Activated CD8-positive, alpha-beta T cell treated with anti-CD3 and anti-CD28 coated beads for 36 hours (primary cell): ENCODE data around the gene KRTAP1-1. TPM values are rescaled to one million over a fixed set of nuclear protein-coding genes. Genes with fewer than 3 reads are reported as not detected.

Experiments used
- ATAC-seq: fragments of 200-7000 bp; cut with Tn5 transposase; one replicate; pipeline ENCODE4 v1.10.0; 2021; ENCODE audit warnings: mild to moderate bottlenecking, moderate library complexity
- CTCF ChIA-PET: fragments of 350-600 bp; sonication (Branson Sonifier 250); formaldehyde crosslinking; loops from one replicate; lab custom pipeline; 2021; ENCODE audit warnings: antibody characterized with exemption; lab: Charles Lee
- POLR2A ChIA-PET: fragments of 350-600 bp; sonication (Branson Sonifier 250); formaldehyde crosslinking; loops from one replicate; lab custom pipeline; 2021; ENCODE audit warnings: antibody characterized with exemption; lab: Charles Lee
- DNase-seq: peaks from one replicate; pipeline ENCODE4 v3.0.0-alpha.2; 2020
- H3K27ac Mint-ChIP-seq: one replicate; pipeline ENCODE4 v1.8.0; 2021; ENCODE audit warnings: mild to moderate bottlenecking, mixed read lengths
- H3K27me3 Mint-ChIP-seq: one replicate; pipeline ENCODE4 v1.8.0; 2021; ENCODE audit warnings: mixed read lengths
- H3K36me3 Mint-ChIP-seq: one replicate; pipeline ENCODE4 v1.8.0; 2021; ENCODE audit warnings: low read depth, mixed read lengths
- H3K4me1 Mint-ChIP-seq: one replicate; pipeline ENCODE4 v1.8.0; 2021; ENCODE audit warnings: low read depth, mixed read lengths
- H3K4me3 Mint-ChIP-seq: one replicate; pipeline ENCODE4 v1.8.0; 2021; ENCODE audit warnings: mild to moderate bottlenecking, moderate library complexity, mixed read lengths
- H3K9me3 Mint-ChIP-seq: one replicate; pipeline ENCODE4 v1.8.0; 2021; ENCODE audit warnings: mixed read lengths
- intact Hi-C: fragments of 100-400 bp; cut with micrococcal nuclease; formaldehyde crosslinking; loops from one replicate; pipeline ENCODE4 v1.10.0; 2022
- total RNA-seq, 2 experiments: library from RNA; stranded (reverse); gene quantifications; one replicate each; pipeline ENCODE4 v1.2.3, GENCODE V29; 2021
- TF ChIP-seq, protein P1 (sequence below): fragments of 200-600 bp; IDR thresholded peaks from one replicate; pipeline ENCODE4 v1.8.0; 2022; ENCODE audit warnings: antibody characterized with exemption, mild to moderate bottlenecking

The KRTAP1-1 gene
- total RNA-seq, 2 experiments from 2014 or later = not detected

DNA sequence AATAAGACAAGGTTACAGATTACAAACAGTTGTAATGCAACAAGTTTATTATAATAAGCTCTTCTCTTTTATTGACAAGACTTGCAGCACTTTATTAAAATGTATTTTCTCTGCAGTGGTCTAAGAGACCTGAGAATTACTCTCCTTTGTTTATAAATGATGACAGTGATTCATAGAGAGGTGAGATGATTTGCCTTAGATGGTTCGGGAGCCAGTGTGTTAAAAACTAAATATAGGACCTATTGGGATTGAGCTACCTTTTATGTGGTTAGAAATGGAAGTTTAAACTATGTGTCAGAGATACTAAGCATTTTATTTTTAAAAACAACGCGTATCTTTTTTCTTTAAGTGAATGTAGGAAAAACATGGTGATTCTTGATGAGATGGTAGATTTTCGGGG is 44.4 kb downstream of the KRTAP1-1 start:
- H3K4me1 Mint-ChIP-seq = no peaks in the 10 kb centered on the region
- intact Hi-C loops = no loop called here
- no peak for DNase-seq
- no peak overlapping the region for H3K27ac Mint-ChIP-seq
- CTCF ChIA-PET = interaction anchor here (1.6 kb wide), 1 partner anchor 10 kb away, joined by 5 read pairs; no protein-coding TSS in a partner anchor
- H3K36me3 Mint-ChIP-seq = no peaks in the 10 kb centered on the region
- ATAC-seq = no peak
- TF ChIP-seq, protein P1, sequence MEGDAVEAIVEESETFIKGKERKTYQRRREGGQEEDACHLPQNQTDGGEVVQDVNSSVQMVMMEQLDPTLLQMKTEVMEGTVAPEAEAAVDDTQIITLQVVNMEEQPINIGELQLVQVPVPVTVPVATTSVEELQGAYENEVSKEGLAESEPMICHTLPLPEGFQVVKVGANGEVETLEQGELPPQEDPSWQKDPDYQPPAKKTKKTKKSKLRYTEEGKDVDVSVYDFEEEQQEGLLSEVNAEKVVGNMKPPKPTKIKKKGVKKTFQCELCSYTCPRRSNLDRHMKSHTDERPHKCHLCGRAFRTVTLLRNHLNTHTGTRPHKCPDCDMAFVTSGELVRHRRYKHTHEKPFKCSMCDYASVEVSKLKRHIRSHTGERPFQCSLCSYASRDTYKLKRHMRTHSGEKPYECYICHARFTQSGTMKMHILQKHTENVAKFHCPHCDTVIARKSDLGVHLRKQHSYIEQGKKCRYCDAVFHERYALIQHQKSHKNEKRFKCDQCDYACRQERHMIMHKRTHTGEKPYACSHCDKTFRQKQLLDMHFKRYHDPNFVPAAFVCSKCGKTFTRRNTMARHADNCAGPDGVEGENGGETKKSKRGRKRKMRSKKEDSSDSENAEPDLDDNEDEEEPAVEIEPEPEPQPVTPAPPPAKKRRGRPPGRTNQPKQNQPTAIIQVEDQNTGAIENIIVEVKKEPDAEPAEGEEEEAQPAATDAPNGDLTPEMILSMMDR = no peak
- no peaks in the 10 kb centered on the region for H3K9me3 Mint-ChIP-seq
- H3K4me3 Mint-ChIP-seq = no peak overlapping the region
- POLR2A ChIA-PET = no interaction called here
- peaks cover 30% of the 10 kb centered on the region for H3K27me3 Mint-ChIP-seq

DNA sequence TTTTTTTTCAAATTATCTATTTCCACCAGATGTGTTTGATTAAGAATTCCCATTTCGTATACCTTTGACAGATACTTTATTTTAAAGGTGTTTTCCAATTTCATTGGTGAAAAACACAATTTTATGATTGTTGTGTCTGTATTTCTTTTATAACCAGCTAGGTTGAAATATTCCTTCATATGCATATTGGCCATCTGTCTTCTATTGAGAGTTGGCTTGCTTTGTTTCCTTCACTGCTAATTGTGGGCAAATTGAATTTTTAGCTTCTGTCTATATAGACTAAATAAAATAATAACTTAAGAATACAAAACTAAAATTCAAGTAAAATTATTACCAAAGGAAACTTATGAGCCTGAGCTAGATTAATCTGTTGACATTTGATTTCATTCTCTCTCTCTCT is 46.1 kb downstream of the KRTAP1-1 start:
- H3K27me3 Mint-ChIP-seq = peaks cover 32% of the 10 kb centered on the region
- intact Hi-C loops = no loop called here
- POLR2A ChIA-PET = no interaction called here

DNA sequence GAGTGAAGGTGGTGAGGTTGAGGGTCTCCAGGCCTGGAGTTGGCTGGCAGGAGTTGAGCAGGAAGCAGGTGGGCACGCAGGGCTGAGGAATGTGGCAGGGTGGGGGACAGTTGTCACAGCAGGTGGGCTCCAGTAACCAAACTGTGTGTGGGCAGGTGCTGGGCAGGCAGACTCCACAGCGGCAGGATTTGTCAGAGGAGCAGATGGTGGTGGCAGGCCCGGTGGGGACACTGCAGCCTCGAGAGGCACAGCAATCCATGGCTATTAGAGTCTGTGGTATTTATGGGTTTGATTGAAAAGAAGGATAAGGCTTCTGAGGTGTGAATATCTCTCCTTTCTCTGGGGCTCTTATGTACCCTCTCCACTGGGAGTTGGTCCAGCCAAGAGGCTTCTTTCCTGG is 47.4 kb downstream of the KRTAP1-1 start, which contains the start of gene KRTAP3-3:
Gene KRTAP3-3 (minus strand): TSS at position 326 of the 400 bp plus-strand sequence. CDS start 67 bp downstream, at position 259.
- no peak within 1 kb of the TSS for H3K4me3 Mint-ChIP-seq
- no peaks in the 10 kb centered on the region for H3K4me1 Mint-ChIP-seq
- ChIA-PET CTCF (no interaction called here), POLR2A (no interaction called here)
- intact Hi-C loops = no loop called here
- H3K36me3 Mint-ChIP-seq = no peaks in the 10 kb centered on the region
- DNase-seq (no peak), ATAC-seq (no peak)
- peaks cover 28% of the 10 kb centered on the region for H3K27me3 Mint-ChIP-seq
- TF ChIP-seq, protein P1 = no peak
- H3K9me3 Mint-ChIP-seq = no peaks in the 10 kb centered on the region
- no peak within 1 kb of the TSS for H3K27ac Mint-ChIP-seq

More for the DNA sequence above, 46.1 kb downstream of the KRTAP1-1 start:
- Mint-ChIP-seq H3K4me3 (no peak overlapping the region), H3K9me3 (no peaks in the 10 kb centered on the region), H3K27ac (no peak overlapping the region), H3K4me1 (no peaks in the 10 kb centered on the region), H3K36me3 (no peaks in the 10 kb centered on the region)
- no peak for DNase-seq
- CTCF ChIA-PET = no interaction called here
- ATAC-seq = no peak
- TF ChIP-seq, protein P1 = no peak

DNA sequence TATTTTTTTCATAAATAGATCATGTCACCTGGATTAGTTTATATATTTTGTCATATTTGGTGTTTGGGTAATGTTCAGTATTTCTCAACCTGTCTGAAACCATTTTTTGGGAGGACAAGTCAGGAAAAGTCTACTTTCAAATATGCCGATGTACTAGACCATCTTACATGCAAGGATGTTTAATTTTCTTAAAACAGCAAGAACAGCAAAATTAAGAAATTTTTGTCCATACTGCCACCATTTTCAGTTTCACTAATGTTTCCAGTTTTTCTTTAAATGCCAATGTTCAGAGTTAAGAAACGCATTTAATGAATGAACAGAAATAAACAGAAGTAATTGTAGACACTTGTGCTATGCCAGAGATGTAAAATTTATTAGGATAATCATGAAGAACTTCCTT is 48.2 kb downstream of the KRTAP1-1 start:
- CTCF ChIA-PET = no interaction called here
- no peak overlapping the region for H3K27ac Mint-ChIP-seq
- H3K9me3 Mint-ChIP-seq = no peaks in the 10 kb centered on the region
- no peaks in the 10 kb centered on the region for H3K4me1 Mint-ChIP-seq
- H3K27me3 Mint-ChIP-seq = peaks cover 24% of the 10 kb centered on the region
- ATAC-seq (no peak), DNase-seq (no peak)
- intact Hi-C loops = no loop called here
- TF ChIP-seq, protein P1 = no peak
- H3K4me3 Mint-ChIP-seq = no peak overlapping the region
- H3K36me3 Mint-ChIP-seq = no peaks in the 10 kb centered on the region
- POLR2A ChIA-PET = no interaction called here

DNA sequence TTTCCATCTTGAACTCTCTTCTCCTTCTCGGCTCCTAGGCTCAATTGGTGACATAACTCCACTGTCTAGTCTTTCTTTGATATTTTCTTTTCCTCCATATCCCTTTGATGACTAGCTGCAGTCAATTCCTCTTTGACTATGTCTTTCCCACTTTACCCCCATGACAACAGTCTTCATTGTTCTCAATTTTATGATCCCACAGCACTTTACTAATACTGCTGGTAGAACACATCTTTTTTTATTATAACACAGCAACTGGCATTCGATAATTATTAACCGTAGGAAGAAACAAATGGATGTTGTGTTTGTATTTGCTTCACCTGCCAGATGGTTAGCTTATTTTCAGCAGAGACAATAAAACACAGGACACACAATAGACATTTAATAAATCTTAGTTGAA is 48.6 kb downstream of the KRTAP1-1 start:
- Mint-ChIP-seq H3K4me3 (no peak overlapping the region), H3K36me3 (no peaks in the 10 kb centered on the region), H3K27me3 (peaks cover 24% of the 10 kb centered on the region), H3K27ac (no peak overlapping the region), H3K4me1 (no peaks in the 10 kb centered on the region), H3K9me3 (no peaks in the 10 kb centered on the region)
- DNase-seq (no peak), ATAC-seq (no peak)
- TF ChIP-seq, protein P1 = no peak
- intact Hi-C loops = no loop called here
- CTCF ChIA-PET = no interaction called here
- POLR2A ChIA-PET = no interaction called here

Other genes starting within 250 kb of the KRTAP1-1 start
- gene KRT28, start 241.5 kb downstream of the KRTAP1-1 start, total RNA-seq = not detected
- gene KRT10, start 218.8 kb downstream of the KRTAP1-1 start, total RNA-seq = 10 to 100 TPM; 26.9 to 31.3 TPM
- gene KRT12, start 174.2 kb downstream of the KRTAP1-1 start, total RNA-seq = not detected
- gene KRT20, start 156.2 kb downstream of the KRTAP1-1 start, total RNA-seq = not detected
- gene KRT23, start 103.8 kb downstream of the KRTAP1-1 start, total RNA-seq = not detected
- gene KRT39, start 74.5 kb downstream of the KRTAP1-1 start, total RNA-seq = not detected
- gene KRT40, start 57.1 kb downstream of the KRTAP1-1 start, total RNA-seq = not detected
- gene KRTAP3-3, start 47.3 kb downstream of the KRTAP1-1 start, total RNA-seq = not detected
- gene KRTAP3-2, start 41.5 kb downstream of the KRTAP1-1 start, total RNA-seq = not detected
- not detected for gene KRTAP3-1, start 32.3 kb downstream of the KRTAP1-1 start, total RNA-seq
- not detected for gene KRTAP1-5, start 14.2 kb downstream of the KRTAP1-1 start, total RNA-seq
- gene KRTAP1-4, start 11.3 kb downstream of the KRTAP1-1 start, total RNA-seq = not detected
- gene KRTAP1-3, start 6.6 kb downstream of the KRTAP1-1 start, total RNA-seq = not detected
- gene KRTAP2-1, start 5.9 kb upstream of the KRTAP1-1 start, total RNA-seq = not detected
- gene KRTAP2-2, start 13.8 kb upstream of the KRTAP1-1 start, total RNA-seq = not detected
- gene KRTAP2-3, start 18.7 kb upstream of the KRTAP1-1 start, total RNA-seq = not detected
- not detected for gene KRTAP2-4, start 24.4 kb upstream of the KRTAP1-1 start, total RNA-seq
- gene KRTAP4-7, start 42.7 kb upstream of the KRTAP1-1 start, total RNA-seq = not detected
- gene KRTAP4-8, start 56.7 kb upstream of the KRTAP1-1 start, total RNA-seq = not detected
- gene KRTAP4-16, start 60.8 kb upstream of the KRTAP1-1 start, total RNA-seq = not detected
- gene KRTAP4-9, start 63.9 kb upstream of the KRTAP1-1 start, total RNA-seq = not detected
- gene KRTAP4-11, start 76.9 kb upstream of the KRTAP1-1 start, total RNA-seq = not detected
- gene KRTAP4-12, start 82.7 kb upstream of the KRTAP1-1 start, total RNA-seq = not detected
- not detected for gene KRTAP4-6, start 99.1 kb upstream of the KRTAP1-1 start, total RNA-seq
- not detected for gene KRTAP4-5, start 108.4 kb upstream of the KRTAP1-1 start, total RNA-seq
- gene KRTAP4-4, start 119.3 kb upstream of the KRTAP1-1 start, total RNA-seq = not detected
- not detected for gene KRTAP4-3, start 126.8 kb upstream of the KRTAP1-1 start, total RNA-seq
- not detected for gene KRTAP4-2, start 136.8 kb upstream of the KRTAP1-1 start, total RNA-seq
- not detected for gene KRTAP4-1, start 143.5 kb upstream of the KRTAP1-1 start, total RNA-seq
- gene KRTAP9-1, start 148.4 kb upstream of the KRTAP1-1 start, total RNA-seq = not detected
- gene KRTAP9-2, start 185.2 kb upstream of the KRTAP1-1 start, total RNA-seq = not detected
- gene KRTAP9-3, start 191.0 kb upstream of the KRTAP1-1 start, total RNA-seq = not detected
- not detected for gene KRTAP9-8, start 196.5 kb upstream of the KRTAP1-1 start, total RNA-seq
- gene KRTAP9-4, start 208.2 kb upstream of the KRTAP1-1 start, total RNA-seq = not detected
- gene KRTAP9-9, start 213.9 kb upstream of the KRTAP1-1 start, total RNA-seq = not detected
- not detected for gene KRTAP9-6, start 223.9 kb upstream of the KRTAP1-1 start, total RNA-seq
- not detected for gene KRTAP9-7, start 234.2 kb upstream of the KRTAP1-1 start, total RNA-seq